Mesothelial cell of epicardium (in vitro differentiated cells): Measurements from ENCODE around the gene UBR1. TPM values are rescaled to one million over a fixed set of nuclear protein-coding genes. Genes with fewer than 3 reads are reported as not detected.

Experiments used
- DNase-seq, 2 experiments: peaks; one replicate each; pipeline ENCODE4 v3.0.0; 2021; ENCODE audit warnings: low spot score in 2 of 2; ENCODE audit not compliant: unreplicated experiment in 2 of 2
- H3K27ac Mint-ChIP-seq: 2 replicates; pipeline ENCODE4 v1.8.0; 2021; ENCODE audit warnings: mixed read lengths
- H3K27me3 Mint-ChIP-seq: 2 replicates; pipeline ENCODE4 v1.8.0; 2021; ENCODE audit warnings: low read depth, mixed read lengths
- H3K36me3 Mint-ChIP-seq: 2 replicates; pipeline ENCODE4 v1.8.0; 2021; ENCODE audit warnings: mixed read lengths
- H3K4me1 Mint-ChIP-seq: 2 replicates; pipeline ENCODE4 v1.8.0; 2021; ENCODE audit warnings: mixed read lengths
- H3K4me3 Mint-ChIP-seq: 2 replicates; pipeline ENCODE4 v1.8.0; 2021; ENCODE audit warnings: mild to moderate bottlenecking, moderate library complexity, mixed read lengths
- H3K9me3 Mint-ChIP-seq: 2 replicates; pipeline ENCODE4 v1.8.0; 2021; ENCODE audit warnings: mixed read lengths
- CTCF ChIP-seq: fragments of 200-600 bp; sonication (generic); IDR thresholded peaks from one replicate; pipeline ENCODE4 v1.5.0; 2021; ENCODE audit warnings: antibody characterized with exemption; ENCODE audit not compliant: unreplicated experiment
- total RNA-seq: library from RNA; stranded (reverse); gene quantifications from 3 replicates; pipeline ENCODE4 v1.2.1, GENCODE V29; 2021

The UBR1 gene
- total RNA-seq, 1 donor from 2014 or later: 36.4 TPM

- no peak overlapping the region for H3K27ac Mint-ChIP-seq
- H3K4me3 Mint-ChIP-seq: no peak overlapping the region
- H3K9me3 Mint-ChIP-seq: no peaks in the 10 kb centered on the region
- DNase-seq: no peak
- no peak for TF ChIP-seq CTCF
- H3K36me3 Mint-ChIP-seq: no peaks in the 10 kb centered on the region
- H3K4me1 Mint-ChIP-seq: peaks cover 7% of the 10 kb centered on the region
- peaks cover 42% of the 10 kb centered on the region for H3K27me3 Mint-ChIP-seq
These were observed 16.0 kb upstream of the UBR1 start for GRCh38 chr15:43121863-43122262.

- no peak for TF ChIP-seq CTCF
- Mint-ChIP-seq H3K4me1 (peaks cover 7% of the 10 kb centered on the region), H3K4me3 (no peak overlapping the region), H3K27ac (no peak overlapping the region), H3K36me3 (no peaks in the 10 kb centered on the region), H3K27me3 (peaks cover 62% of the 10 kb centered on the region), H3K9me3 (no peaks in the 10 kb centered on the region)
- DNase-seq: no peak
These were observed 13.0 kb upstream of the UBR1 start for GRCh38 chr15:43118829-43119228.

- DNase-seq: no peak
- peaks cover 62% of the 10 kb centered on the region for H3K27me3 Mint-ChIP-seq
These were observed 12.4 kb upstream of the UBR1 start for GRCh38 chr15:43118286-43118685.

GRCh38 chr15:43111354-43111753 is 5.5 kb upstream of the UBR1 start:
- Mint-ChIP-seq H3K4me3 (no peak overlapping the region), H3K4me1 (peaks cover 3% of the 10 kb centered on the region), H3K36me3 (no peaks in the 10 kb centered on the region), H3K27ac (no peak overlapping the region), H3K9me3 (no peaks in the 10 kb centered on the region), H3K27me3 (peaks cover 21% of the 10 kb centered on the region)
- no peak for DNase-seq
- TF ChIP-seq CTCF: no peak

More at GRCh38 chr15:43118286-43118685, 12.4 kb upstream of the UBR1 start:
- TF ChIP-seq CTCF: no peak
- Mint-ChIP-seq H3K4me1 (peaks cover 6% of the 10 kb centered on the region), H3K4me3 (no peak overlapping the region), H3K27ac (no peak overlapping the region), H3K36me3 (no peaks in the 10 kb centered on the region), H3K9me3 (no peaks in the 10 kb centered on the region)

GRCh38 chr15:43107751-43108150 is 1.9 kb upstream of the UBR1 start:
- DNase-seq: no peak
- TF ChIP-seq CTCF: no peak
- Mint-ChIP-seq H3K27ac (no peak overlapping the region), H3K27me3 (peaks cover 7% of the 10 kb centered on the region), H3K36me3 (peaks cover under 1% of the 10 kb centered on the region), H3K9me3 (no peaks in the 10 kb centered on the region), H3K4me3 (no peak overlapping the region), H3K4me1 (peaks cover 22% of the 10 kb centered on the region)

GRCh38 chr15:43106486-43106829 is 620 bp upstream of the UBR1 start:
- H3K36me3 Mint-ChIP-seq: peaks cover 7% of the 10 kb centered on the region
- no peaks in the 10 kb centered on the region for H3K9me3 Mint-ChIP-seq
- peak overlapping the region; percentile 97 for H3K4me3 Mint-ChIP-seq
- no peak for DNase-seq
- TF ChIP-seq CTCF: no peak
- peaks cover 22% of the 10 kb centered on the region for H3K4me1 Mint-ChIP-seq
- H3K27ac Mint-ChIP-seq: peak overlapping the region; percentile 99
- peaks cover 5% of the 10 kb centered on the region for H3K27me3 Mint-ChIP-seq
